Measurements from ENCODE around the gene IL17D. TPM values are rescaled to one million over a fixed set of nuclear protein-coding genes. Genes with fewer than 3 reads are reported as not detected.
"Not testable (repeated sequence)": the region's sequence is repeated elsewhere in the genome, so short reads cannot be mapped to it uniquely, and the experiment has no call there.

The IL17D gene
- total RNA-seq, 1 experiment from 2014 or later, result 2.2 TPM

DNA sequence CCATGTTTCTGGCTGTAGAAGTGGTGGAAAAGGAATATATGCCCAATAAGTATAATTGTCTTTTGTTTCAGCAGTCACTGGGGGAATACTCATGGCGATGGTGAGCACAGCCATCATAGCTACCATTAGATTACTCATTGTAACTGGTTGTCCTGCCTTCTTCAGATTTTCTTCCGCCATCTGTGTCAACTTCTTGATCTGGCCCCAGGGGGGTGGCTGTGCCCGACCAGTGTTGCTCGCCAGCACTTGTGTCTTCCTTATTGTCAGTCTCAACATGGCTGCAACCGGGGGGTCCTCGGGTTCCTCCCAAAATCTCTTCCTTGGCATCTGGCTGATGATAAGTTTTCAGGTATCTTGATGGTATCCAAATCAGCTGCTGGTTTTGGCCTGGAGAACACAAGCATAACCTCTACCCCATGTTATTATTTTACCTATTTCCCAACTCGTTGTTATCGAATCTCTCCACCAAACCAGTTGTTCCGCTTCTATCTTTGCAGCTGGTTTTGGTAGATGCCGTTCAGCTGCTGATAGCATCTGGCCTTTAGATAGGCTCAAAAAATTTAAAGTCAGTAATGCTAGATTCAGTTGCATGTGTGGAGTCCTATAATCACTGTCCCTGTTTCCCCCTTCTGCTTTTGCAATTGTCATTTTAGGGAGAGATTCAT, 23.0 kb upstream of the IL17D start:
- Mint-ChIP-seq H3K27me3 (ENCODE audit: insufficient read depth, unreplicated experiment) (no peaks in the 10 kb centered on the region), H3K4me1 (ENCODE audit: low read depth, unreplicated experiment) (no peaks in the 10 kb centered on the region), H3K36me3 (ENCODE audit: insufficient read depth, unreplicated experiment) (no peaks in the 10 kb centered on the region), H3K27ac (ENCODE audit: unreplicated experiment) (no peak overlapping the region), H3K4me3 (ENCODE audit: unreplicated experiment) (no peak overlapping the region), H3K9me3 (ENCODE audit: unreplicated experiment) (no peaks in the 10 kb centered on the region)
- H3K4me1 ChIP-seq, result no peaks in the 10 kb centered on the region
- H3K27me3 ChIP-seq (replicated peaks; ENCODE audit: control insufficient read depth, insufficient read depth, low read length), result no peaks in the 10 kb centered on the region
- CTCF ChIA-PET, result no interaction called here
- POLR2A ChIA-PET, result no interaction called here
- intact Hi-C loops (cut with micrococcal nuclease; ENCODE audit: unreplicated experiment), result no loop called here
- BruUV-seq (replicated peaks), result no TSS peak
- H3K4me3 ChIP-seq (ENCODE audit: low read depth, low read length), result no peak overlapping the region
- H3K9me3 ChIP-seq, result no peaks in the 10 kb centered on the region
- DNase-seq, result no peak
- TF ChIP-seq, protein P1, sequence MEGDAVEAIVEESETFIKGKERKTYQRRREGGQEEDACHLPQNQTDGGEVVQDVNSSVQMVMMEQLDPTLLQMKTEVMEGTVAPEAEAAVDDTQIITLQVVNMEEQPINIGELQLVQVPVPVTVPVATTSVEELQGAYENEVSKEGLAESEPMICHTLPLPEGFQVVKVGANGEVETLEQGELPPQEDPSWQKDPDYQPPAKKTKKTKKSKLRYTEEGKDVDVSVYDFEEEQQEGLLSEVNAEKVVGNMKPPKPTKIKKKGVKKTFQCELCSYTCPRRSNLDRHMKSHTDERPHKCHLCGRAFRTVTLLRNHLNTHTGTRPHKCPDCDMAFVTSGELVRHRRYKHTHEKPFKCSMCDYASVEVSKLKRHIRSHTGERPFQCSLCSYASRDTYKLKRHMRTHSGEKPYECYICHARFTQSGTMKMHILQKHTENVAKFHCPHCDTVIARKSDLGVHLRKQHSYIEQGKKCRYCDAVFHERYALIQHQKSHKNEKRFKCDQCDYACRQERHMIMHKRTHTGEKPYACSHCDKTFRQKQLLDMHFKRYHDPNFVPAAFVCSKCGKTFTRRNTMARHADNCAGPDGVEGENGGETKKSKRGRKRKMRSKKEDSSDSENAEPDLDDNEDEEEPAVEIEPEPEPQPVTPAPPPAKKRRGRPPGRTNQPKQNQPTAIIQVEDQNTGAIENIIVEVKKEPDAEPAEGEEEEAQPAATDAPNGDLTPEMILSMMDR (IDR thresholded peaks at IDR 0.05; ENCODE audit: insufficient read depth in 1 of 2, low read depth in 1 of 2, low read length in 1 of 2, severe bottlenecking in 1 of 2, unreplicated experiment in 1 of 2), result no peak
- H3K36me3 ChIP-seq (ENCODE audit: control insufficient read depth, insufficient read depth, low read length), result no peaks in the 10 kb centered on the region; the same call in 1 of the 2 replicates

DNA sequence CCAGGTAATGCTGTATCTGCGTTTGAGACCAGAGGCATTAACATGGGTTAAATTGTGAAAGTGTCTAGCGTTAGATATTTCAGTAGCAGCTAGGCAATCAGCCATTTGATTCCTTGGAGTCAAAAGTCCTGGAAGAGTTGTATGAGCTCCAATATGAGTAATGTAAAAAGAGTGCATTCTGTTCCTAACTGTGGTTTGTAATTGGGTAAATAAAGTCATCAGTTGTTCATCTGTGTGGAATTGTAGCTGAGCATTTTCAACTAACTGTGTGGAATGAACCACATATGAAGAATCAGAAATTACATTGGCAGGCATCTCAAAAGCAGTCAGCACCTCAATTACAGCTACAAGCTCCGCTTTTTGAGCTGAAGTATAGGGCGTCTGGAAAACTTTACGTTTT, 22.0 kb upstream of the IL17D start:
- BruUV-seq (replicated peaks); H3K4me3 ChIP-seq (ENCODE audit: low read depth, low read length); intact Hi-C loops (cut with micrococcal nuclease; ENCODE audit: unreplicated experiment); H3K27me3 Mint-ChIP-seq (ENCODE audit: insufficient read depth, unreplicated experiment); H3K9me3 Mint-ChIP-seq (ENCODE audit: unreplicated experiment); DNase-seq; POLR2A ChIA-PET; H3K4me1 ChIP-seq; H3K36me3 ChIP-seq (ENCODE audit: control insufficient read depth, insufficient read depth, low read length); CTCF ChIA-PET; H3K4me3 Mint-ChIP-seq (ENCODE audit: unreplicated experiment); H3K4me1 Mint-ChIP-seq (ENCODE audit: low read depth, unreplicated experiment); H3K36me3 Mint-ChIP-seq (ENCODE audit: insufficient read depth, unreplicated experiment); H3K9me3 ChIP-seq; H3K27ac Mint-ChIP-seq (ENCODE audit: unreplicated experiment); H3K27me3 ChIP-seq (replicated peaks; ENCODE audit: control insufficient read depth, insufficient read depth, low read length): not testable (repeated sequence)

DNA sequence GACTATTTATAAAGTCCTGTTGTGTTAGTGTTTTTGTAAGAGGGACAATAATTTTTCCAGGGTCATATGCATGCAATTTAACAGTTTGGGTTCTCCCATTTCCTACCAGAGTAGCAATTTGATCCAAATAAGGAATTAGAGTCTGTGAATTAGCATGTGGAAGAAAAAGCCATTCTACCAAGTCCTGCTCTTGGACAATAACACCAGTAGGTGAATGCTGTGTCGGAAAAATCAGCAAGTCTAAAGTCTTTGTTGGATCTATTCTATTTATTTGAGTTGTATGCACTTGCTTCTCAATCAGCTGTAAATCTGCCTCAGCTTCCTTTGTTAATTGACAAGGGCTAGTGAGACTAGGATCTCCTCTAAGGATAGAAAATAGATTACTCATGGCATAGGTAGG, 21.4 kb upstream of the IL17D start:
- POLR2A ChIA-PET, result no interaction called here
- Mint-ChIP-seq H3K4me3 (ENCODE audit: unreplicated experiment) (no peak overlapping the region), H3K36me3 (ENCODE audit: insufficient read depth, unreplicated experiment) (no peaks in the 10 kb centered on the region), H3K27me3 (ENCODE audit: insufficient read depth, unreplicated experiment) (no peaks in the 10 kb centered on the region), H3K27ac (ENCODE audit: unreplicated experiment) (no peak overlapping the region), H3K9me3 (ENCODE audit: unreplicated experiment) (no peaks in the 10 kb centered on the region), H3K4me1 (ENCODE audit: low read depth, unreplicated experiment) (no peaks in the 10 kb centered on the region)
- DNase-seq, result no peak
- Histone ChIP-seq H3K9me3 (no peaks in the 10 kb centered on the region), H3K4me3 (ENCODE audit: low read depth, low read length) (no peak overlapping the region), H3K4me1 (no peaks in the 10 kb centered on the region), H3K36me3 (ENCODE audit: control insufficient read depth, insufficient read depth, low read length) (no peaks in the 10 kb centered on the region; the same call in 1 of the 2 replicates), H3K27me3 (replicated peaks; ENCODE audit: control insufficient read depth, insufficient read depth, low read length) (no peaks in the 10 kb centered on the region)
- TF ChIP-seq, protein P1 (IDR thresholded peaks at IDR 0.05; ENCODE audit: insufficient read depth in 1 of 2, low read depth in 1 of 2, low read length in 1 of 2, severe bottlenecking in 1 of 2, unreplicated experiment in 1 of 2), result no peak
- intact Hi-C loops (cut with micrococcal nuclease; ENCODE audit: unreplicated experiment), result no loop called here
- BruUV-seq (replicated peaks), result no TSS peak
- CTCF ChIA-PET, result no interaction called here

All from Caco-2 (cell line).